Right ventricle myocardium superior (tissue), 1 donor: ENCODE data around the gene CD200. TPM values are rescaled to one million over a fixed set of nuclear protein-coding genes. Genes with fewer than 3 reads are reported as not detected.

Experiments used
- ATAC-seq: fragments of 200-7000 bp; cut with Tn5 transposase; one replicate; pipeline ENCODE4 v1.9.1; 2020; ENCODE audit warnings: mild to moderate bottlenecking; ENCODE audit not compliant: poor library complexity
- DNase-seq: peaks from one replicate; pipeline ENCODE4 v3.0.0-alpha.2; 2020
- intact Hi-C: fragments of 100-400 bp; cut with DNase I; formaldehyde crosslinking; loops from one replicate; pipeline ENCODE4 v1.11.2; 2022
- total RNA-seq: library from RNA; stranded (reverse); fragmentation: NEBNext Ultra II Directional; extraction: Animal tissue kit (Norgen Biotek cat#: 25700); gene quantifications from one replicate; pipeline ENCODE4 v1.2.1, GENCODE V29; 2021
- donor health status: DM: no; HTN: yes; CAD: no; lungs with severe emphysema.

Gene CD200
- total RNA-seq, 1 donor from 2014 or later: 0.91 TPM

DNA sequence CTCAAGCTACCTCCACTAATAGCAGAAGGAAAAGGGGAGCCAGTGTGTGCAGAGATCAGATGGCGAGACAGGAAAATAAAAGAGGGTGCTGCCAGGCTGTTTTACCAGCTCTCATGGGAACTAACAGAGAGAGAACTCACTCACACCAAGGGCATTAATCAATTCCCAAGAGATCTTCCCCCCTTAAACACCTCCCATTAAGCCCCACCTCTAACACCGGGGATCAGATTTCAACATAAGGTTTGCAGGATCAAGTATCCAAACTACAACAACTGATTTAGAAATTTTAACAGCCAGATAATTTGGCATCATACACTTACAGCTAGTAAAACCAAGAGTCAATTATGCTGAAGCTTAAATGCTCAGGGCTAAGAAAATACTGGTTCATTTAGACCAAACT lies 18.9 kb downstream of the CD200 start:
- intact Hi-C loops: no loop called here
- DNase-seq (no peak), ATAC-seq (no peak)

DNA sequence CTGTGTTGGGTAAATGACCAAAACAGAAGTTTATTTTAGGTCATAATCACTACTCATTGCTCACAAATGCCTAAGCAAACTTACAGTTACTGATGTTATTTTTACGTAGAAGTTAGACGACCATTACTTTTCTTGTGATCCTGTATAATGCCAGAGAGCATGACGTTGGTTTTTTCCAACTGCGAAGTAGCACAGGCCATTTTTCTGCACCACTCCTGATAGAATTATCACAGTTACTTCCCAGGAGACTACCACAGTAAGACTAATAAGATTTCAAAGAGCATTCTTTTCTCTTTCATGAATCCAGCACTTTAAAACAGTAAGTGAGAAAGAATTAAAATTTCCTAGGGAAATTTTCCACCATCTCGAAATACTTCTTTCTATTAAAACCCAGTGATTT lies 19.8 kb downstream of the CD200 start:
- ATAC-seq (no peak), DNase-seq (no peak)
- intact Hi-C loops: no loop called here

DNA sequence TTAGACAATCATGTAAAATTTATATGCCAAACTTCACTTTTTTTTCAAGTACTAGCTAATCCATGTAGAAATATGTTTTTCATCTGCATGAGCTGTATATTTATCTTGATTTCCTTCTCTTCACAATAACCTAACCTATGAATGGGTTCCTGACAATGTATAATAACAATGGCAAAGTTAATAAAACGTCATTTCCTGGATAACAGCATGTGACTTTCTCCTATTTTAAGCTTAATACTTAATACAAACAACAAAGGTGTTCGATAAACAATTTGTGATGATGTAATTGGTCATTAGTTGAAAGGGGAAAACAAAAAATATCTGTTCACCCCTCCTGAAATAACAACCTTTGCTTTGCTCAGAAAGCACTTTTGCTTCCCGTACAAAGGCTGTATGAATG lies 20.4 kb downstream of the CD200 start:
- ATAC-seq (no peak), DNase-seq (no peak)
- intact Hi-C loops: no loop called here

DNA sequence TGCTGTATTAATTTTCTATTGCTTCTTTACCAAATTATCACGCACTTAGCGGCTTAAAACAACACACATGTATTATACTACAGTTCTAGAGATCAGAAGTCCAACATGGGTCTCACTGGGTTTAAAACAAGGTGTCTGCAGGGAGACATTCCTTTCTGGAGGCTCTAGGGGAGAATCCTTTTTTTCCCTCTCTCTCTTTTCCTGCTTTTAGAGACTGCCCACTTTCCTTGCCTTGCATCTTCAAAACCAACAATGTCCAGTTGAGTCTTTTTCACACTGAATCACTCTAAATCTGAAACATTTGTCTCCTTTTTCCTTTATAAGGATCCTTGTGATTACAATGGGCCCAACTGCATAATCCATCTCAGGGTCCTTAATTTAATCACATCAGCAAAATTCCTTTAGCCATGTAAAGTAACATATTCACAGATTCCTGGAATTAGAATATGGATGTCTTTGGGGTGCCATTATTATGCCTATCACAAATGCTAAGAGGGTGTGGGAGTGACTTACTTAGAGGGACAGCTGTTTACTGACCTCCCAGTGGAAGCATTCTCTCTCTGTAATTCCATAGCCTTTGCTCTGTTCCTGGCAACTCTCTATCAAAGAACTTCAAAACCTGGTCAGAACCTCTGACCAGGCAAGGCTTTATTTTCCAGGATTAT lies 21.8 kb downstream of the CD200 start:
- DNase-seq (no peak), ATAC-seq (no peak)
- intact Hi-C loops: no loop called here

DNA sequence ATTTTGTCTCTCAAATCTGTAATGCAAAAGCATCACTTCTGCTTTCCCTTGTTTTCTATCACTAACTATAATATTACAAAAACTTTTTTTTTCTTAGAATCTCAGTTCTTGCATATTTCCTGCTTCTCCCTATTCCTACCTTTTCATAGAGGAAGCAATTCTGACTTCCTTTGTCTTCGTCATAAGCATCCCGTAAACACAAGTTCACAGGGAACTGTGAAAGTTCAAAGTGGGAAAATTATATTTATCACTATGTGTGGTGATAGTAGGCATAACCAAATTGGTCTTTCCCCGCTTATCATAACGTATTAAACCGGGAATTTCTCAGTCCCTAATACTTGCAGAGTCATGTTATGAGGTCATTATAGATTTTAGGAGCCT lies 22.3 kb downstream of the CD200 start:
- intact Hi-C loops: no loop called here
- DNase-seq (no peak), ATAC-seq (no peak)

DNA sequence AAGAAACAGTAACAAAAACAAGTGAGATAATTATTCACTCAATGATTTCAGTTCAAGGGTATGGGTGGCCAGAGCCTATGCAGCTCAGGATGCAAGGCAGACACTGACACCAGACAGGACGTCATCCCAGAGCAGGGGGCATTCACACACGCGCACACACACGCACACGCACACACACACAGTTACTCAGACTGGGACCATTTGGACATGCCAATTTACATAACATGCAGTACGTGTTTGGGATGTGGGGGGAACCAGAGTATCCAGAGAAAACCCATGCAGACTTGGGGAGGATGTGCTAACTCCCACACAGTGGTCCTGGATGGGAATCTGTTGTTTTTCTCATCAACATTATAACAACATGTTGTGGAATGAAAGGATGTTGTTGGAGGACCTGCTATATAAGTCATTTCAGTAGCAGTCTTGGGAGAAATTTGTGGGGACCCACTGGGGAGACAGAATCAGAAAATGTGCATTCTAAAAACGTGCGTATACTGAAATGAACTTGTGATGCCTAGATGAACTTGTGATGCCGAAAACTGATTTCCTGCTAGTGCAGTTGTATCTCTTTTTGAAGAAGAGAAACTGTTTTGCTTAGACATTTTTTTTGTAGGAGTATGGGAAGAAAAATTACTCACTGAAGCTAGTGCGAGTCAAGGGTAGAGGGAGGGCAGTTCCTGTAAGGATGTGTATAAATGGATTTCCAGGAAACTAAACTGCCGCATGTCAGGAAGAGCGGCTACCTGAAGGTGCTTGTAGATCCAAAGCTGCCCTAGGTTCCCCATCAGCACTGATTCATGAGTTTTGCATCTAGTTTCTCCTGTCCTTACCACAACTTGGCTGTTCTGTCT lies 25.2 kb downstream of the CD200 start:
- ATAC-seq: no peak
- DNase-seq: peak; percentile 34
- intact Hi-C loops: no loop called here

DNA sequence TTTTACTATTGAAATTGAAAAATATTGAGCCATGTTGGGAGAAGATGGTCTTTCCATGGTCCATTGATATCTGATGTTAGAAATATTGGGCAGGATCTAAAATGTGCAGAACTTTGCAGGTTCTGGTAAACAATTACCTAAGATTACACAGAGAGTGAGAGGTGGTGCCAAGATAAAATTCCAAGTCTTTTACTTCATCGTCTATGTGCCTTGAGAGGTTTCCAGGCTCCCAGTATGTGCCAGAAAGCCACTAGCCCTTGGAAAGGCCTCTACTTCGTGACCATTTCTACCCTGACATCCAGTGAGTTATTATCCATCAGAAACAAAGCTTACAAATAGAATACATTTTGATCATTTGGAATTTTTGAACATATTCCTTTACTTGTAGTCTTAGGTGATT lies 27.6 kb downstream of the CD200 start:
- peak; percentile 68 for ATAC-seq
- intact Hi-C loops: no loop called here
- DNase-seq: no peak

DNA sequence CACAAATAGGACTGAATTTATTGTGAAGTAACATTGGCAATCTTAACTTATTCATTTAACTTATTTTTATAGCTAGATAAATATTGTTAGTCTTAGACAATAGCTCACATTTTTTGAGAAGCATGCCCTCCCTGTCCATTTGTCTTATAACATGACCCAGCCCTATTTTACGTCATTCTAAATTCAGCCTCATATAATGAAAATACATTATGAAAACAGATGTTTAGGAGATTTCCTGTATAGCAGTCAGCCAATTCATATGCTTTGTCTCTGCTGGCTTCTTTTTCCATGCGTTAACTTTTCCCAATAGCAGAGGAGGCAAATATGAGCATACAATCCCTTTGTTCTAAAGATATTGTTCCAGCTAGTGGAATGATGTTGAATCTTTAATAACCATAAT lies 29.3 kb downstream of the CD200 start:
- no peak for DNase-seq
- intact Hi-C loops: no loop called here
- no peak for ATAC-seq

DNA sequence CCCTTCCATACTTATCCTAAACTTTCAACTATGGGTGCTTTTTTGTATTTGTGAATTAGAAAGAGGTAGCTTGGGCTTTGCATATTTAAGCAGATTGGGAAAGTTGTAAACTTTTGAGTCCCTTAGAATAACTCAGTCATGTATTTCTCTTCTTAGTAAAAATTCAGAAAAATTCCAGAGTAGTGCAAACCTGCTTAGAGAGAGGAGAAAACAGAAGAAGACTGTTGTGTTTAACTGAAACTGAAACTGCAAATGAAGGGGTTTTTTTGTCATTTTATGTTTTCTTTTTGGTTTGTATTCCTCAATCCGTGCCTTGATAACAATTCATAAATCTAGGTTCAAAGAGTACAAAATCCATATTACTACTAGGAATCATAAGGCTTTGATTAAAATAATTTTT lies 31.3 kb downstream of the CD200 start:
- intact Hi-C loops: no loop called here
- DNase-seq: no peak
- no peak for ATAC-seq

DNA sequence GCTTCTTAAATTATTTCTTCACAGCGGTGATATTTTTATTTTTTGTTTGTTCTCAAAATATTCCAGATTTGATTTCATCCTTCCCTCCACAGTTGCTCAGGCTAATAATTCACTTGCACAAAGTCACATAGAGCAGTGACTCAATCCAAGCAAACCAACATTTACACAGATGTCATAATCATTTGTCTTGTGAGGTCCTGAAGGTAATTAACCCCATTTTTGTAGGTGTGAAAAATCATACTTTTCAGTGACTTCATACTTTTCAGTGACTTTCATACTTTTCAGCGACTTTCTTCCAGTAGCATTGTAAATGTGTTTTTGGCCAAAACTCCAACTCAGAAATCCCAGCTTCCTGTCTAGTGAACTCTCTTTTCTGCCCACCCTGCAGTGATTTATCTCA lies 32.1 kb downstream of the CD200 start:
- DNase-seq (no peak), ATAC-seq (no peak)
- intact Hi-C loops: no loop called here

DNA sequence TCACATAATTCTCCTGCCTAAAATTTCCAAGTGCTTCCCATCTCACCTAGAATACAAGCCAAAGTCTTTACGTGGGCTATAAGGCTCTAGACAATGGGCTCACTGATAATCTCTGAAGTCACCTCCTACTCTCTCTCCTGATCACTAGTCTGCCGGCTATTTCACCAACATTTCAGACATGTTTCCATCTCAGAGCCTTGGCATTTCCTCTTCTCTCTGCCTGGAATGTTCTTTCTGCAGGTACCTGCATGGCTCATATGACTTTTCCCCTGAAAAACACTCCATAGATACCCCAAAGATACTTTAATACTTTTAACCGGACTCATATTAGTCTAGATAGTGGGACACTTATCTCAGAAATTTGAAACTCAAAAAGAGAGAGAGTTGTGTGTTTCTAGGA lies 32.7 kb downstream of the CD200 start:
- intact Hi-C loops: no loop called here
- DNase-seq (no peak), ATAC-seq (no peak)

DNA sequence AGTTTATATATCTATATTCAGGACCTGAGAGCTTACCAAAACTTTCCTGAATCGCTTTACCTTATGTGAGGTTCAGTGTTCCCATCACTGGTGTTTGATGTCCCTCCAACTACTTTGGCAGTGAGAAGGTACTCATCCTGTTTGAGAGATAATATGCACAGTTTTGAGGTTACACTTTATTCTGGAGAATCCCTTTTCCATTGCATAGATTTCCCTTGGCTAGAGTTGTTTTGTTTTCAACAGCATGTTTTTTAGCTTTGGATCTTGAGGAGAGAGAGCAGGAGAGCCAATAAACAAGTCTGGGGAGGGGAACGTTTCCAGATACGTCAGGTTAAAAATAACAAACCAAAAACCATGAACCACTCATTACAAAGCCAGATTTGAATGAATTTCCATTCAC lies 33.6 kb downstream of the CD200 start:
- intact Hi-C loops: no loop called here
- no peak for ATAC-seq
- DNase-seq: no peak

DNA sequence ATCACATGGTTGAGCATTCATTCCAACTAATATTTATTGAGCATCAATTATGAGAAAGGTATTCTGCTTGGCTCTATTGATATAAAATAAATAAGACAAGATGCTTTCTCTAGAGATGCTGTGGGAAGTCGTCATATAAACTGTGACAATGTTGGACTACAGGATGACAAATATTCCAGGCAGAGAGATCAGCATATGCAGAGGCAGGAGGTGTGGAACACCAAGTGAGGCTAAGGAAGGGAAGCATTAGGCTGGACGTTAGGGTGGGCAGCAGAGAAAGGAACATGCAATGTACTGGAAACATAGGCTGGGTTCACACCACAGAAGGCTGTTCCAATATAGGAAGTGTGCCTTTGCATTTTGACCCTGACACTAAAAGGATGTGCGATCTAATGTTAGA lies 38.6 kb downstream of the CD200 start:
- ATAC-seq: no peak
- intact Hi-C loops: no loop called here
- no peak for DNase-seq

DNA sequence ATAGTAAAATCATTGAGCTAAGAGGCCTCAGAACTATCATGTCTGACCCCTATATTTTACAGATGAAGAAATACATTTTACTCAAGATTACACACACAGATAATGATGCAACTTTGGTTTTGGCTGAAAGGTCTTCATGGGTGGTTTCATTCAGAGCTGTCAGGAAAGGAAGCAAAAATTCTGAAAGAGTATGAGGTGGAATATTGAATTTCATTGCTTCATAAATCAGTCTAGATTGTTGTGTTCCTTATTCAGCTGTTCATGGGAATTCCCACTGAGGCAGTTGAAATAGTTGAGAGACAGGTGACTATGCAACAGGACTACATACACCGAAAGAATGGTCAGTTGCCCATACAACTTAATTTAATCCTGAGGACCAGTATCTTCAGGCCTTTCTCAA lies 39.4 kb downstream of the CD200 start:
- ATAC-seq (no peak), DNase-seq (no peak)
- intact Hi-C loops: no loop called here

DNA sequence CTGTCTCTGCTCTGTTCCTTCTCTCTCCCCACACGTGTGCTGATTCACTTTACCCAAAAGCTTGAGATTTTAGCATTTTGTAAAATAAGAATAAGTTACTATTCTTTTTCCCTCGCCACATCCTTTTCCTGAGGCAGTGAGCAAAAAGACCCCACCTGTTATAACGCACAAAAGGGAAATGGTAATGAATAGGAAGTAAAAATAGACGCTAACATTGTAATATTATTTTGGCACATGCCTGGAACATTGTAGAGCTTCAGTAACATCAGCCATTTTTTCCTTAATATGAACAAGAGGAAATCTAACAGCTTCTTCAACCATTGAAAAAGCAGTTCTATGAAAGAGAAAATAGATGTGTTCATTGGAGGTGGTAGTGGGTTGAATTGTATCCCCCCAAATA lies 40.5 kb downstream of the CD200 start:
- no peak for DNase-seq
- intact Hi-C loops: no loop called here
- no peak for ATAC-seq

DNA sequence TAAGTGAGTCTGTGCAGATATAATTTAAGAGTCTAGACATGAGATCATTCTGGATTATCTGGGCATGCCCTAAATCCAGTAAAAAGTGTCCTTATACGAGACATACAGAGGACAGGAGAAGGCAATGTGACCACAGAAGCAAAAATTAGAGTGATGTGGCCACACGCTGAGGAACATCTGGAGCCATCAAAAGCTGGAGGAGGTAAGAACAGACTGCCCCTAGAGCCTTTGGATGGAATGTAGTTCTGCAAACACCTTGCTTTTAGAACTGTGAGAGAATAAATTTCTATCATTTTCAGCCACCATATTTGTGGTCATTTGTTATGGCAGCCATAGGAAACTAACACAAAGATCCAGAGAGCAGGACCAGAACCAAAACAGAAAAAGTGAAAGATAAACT lies 41.0 kb downstream of the CD200 start:
- intact Hi-C loops: no loop called here
- no peak for DNase-seq
- ATAC-seq: no peak

DNA sequence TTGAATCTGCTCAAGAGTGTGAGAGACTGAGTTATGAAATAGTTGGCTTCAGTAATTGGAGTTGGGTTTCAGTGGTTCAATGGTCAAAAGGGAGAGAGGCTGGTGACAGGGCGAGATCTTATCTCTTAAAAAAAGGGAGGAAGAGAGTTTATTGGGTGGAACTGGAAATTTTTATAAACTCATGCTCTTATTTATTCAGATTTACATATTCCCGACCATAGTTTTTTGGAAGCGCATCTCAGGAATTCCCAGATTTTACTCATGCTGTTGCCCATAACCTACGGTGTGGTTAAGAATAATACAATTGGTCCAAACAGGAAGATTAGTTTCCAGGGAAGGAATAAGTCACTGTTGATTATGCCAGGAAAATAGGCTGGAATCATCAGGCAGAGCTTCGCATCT lies 41.4 kb downstream of the CD200 start:
- intact Hi-C loops: no loop called here
- DNase-seq (no peak), ATAC-seq (peak; percentile 57)

DNA sequence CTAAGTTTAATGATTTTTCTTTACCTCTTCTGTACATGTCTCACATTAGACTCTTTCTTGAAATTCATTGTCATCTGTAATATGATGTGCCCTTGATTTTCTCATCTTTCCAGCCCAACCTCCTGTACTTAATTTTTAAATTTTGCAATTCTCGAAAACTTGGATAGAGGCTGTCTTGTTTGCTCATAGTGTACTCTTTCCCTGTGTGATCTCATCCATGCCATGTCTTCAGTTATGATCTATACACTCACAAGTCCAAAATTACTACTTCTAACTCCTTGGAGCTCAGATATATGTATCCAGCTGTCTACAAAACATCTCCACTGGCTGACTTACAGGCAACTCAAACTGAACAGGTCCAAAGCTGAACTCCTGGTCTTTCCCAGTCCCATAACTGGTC lies 42.2 kb downstream of the CD200 start:
- ATAC-seq (peak; percentile 41), DNase-seq (no peak)
- intact Hi-C loops: no loop called here

DNA sequence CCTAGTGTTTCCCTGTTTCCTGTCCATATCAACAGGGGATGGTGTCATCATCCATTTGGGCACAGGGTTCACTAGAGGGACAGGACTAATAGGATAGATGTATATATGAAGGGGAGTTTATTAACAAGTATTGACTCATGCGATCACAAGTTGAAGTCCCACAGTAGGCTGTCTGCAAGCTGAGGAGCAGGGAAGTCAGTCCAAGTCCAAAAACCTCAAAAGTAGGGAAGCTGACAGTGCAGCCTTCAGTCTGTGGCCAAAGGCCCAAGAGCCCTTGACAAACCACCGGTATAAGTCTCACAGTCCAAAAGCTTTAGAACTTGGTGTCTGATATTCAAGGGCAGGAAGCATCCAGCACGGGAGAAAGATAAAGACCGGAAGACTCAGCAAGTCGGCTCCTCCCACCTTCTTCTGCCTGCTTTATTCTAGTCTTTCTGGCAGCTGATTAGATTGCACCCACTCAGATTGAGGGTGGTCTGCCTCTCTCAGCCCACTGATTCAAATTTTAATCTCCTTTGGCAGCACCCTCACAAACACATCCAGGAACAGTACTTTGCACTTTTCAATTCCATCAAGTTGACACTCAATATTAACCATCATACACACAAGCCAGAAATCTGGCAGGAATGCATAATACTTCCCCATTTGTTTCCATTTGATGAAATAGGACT lies 43.4 kb downstream of the CD200 start:
- intact Hi-C loops: no loop called here
- ATAC-seq (no peak), DNase-seq (no peak)

DNA sequence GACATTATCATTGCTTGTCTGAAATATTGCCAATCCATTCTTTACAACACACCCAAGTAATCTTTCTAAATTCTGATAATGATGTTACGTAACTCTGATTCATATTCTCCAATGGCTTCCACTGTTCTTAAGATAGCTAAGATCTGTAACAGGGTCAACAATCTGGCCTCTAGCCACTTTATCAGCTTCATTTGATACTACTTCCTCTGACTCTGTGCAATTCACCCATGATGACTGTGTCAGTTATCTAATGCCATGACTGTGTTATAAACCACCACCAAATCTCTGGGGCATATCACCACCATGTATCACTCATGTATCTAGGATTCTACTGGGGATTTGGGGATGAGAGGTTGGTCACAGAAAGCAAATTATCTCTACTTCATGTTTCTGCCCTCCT lies 44.0 kb downstream of the CD200 start:
- ATAC-seq: peak; percentile 65
- intact Hi-C loops: no loop called here
- no peak for DNase-seq
